Hepatocyte (in vitro differentiated cells): ENCODE measurements around the gene ANKRD29. TPM values are rescaled to one million over a fixed set of nuclear protein-coding genes. Genes with fewer than 3 reads are reported as not detected.

ENCODE experiments used
- DNase-seq: peaks from one replicate; pipeline ENCODE4 v3.0.0-alpha.2; 2016; ENCODE audit warnings: low spot score
- H2AFZ ChIP-seq: fragments of 200-600 bp; sonication (generic); 2 replicates; pipeline ENCODE4 v1.6.0; 2016; ENCODE audit warnings: antibody characterized with exemption, mild to moderate bottlenecking
- H3K27ac ChIP-seq: fragments of 200-600 bp; sonication (generic); 2 replicates; pipeline ENCODE4 v1.5.1; 2016; ENCODE audit warnings: mild to moderate bottlenecking
- H3K27me3 ChIP-seq: fragments of 200-600 bp; sonication (generic); 2 replicates; pipeline ENCODE4 v1.6.1; 2016
- H3K36me3 ChIP-seq: fragments of 200-600 bp; sonication (generic); replicated peaks from 2 replicates; pipeline ENCODE4 v1.5.1; 2016; ENCODE audit warnings: low read depth; ENCODE audit not compliant: insufficient read depth
- H3K4me1 ChIP-seq: fragments of 200-600 bp; sonication (generic); 2 replicates; pipeline ENCODE4 v1.5.1; 2016; ENCODE audit warnings: mild to moderate bottlenecking, moderate library complexity; ENCODE audit not compliant: insufficient read depth
- H3K4me2 ChIP-seq: fragments of 200-600 bp; sonication (generic); 2 replicates; pipeline ENCODE4 v1.6.0; 2016
- H3K4me3 ChIP-seq: fragments of 200-600 bp; sonication (generic); 2 replicates; pipeline ENCODE4 v1.5.1; 2016; ENCODE audit warnings: mild to moderate bottlenecking
- H3K79me2 ChIP-seq: fragments of 200-600 bp; sonication (generic); 2 replicates; pipeline ENCODE4 v1.6.0; 2017; ENCODE audit warnings: mild to moderate bottlenecking
- H3K9me2 ChIP-seq: fragments of 200-600 bp; sonication (generic); replicated peaks from 2 replicates; pipeline ENCODE4 v1.6.0; 2017; ENCODE audit warnings: mild to moderate bottlenecking; ENCODE audit not compliant: insufficient read depth
- H3K9me3 ChIP-seq: fragments of 200-600 bp; sonication (generic); 2 replicates; pipeline ENCODE4 v1.5.1; 2016; ENCODE audit warnings: low read depth, mild to moderate bottlenecking
- H4K20me1 ChIP-seq: fragments of 200-600 bp; sonication (generic); 2 replicates; pipeline ENCODE4 v1.6.0; 2016; ENCODE audit warnings: mild to moderate bottlenecking; ENCODE audit not compliant: insufficient read depth, poor library complexity, severe bottlenecking
- EZH2 ChIP-seq: fragments of 200-600 bp; sonication (generic); IDR thresholded peaks from 2 replicates; pipeline ENCODE4 v1.6.1; 2016; ENCODE audit warnings: antibody characterized with exemption, mild to moderate bottlenecking, borderline replicate concordance
- EZH2phosphoT487 ChIP-seq: fragments of 200-600 bp; sonication (generic); IDR thresholded peaks from one replicate; pipeline ENCODE4 v1.6.1; 2018; ENCODE audit warnings: antibody characterized with exemption, mild to moderate bottlenecking, low read depth, moderate library complexity; ENCODE audit not compliant: unreplicated experiment, severe bottlenecking
- WGBS: methylation state at CpG from one replicate; pipeline ENCODE4 v1.1.6; 2016; ENCODE audit warnings: low lambda C conversion rate; ENCODE audit errors: missing lambda C conversion rate; 5-methylcytosine and 5-hydroxymethylcytosine counted together
- polyA plus RNA-seq: library from polyadenylated mRNA; unstranded; fragments of >200 nt; fragmentation: Nextera tagmentation; extraction: Ambion mirVana; gene quantifications from 2 replicates; pipeline ENCODE4 v1.2.1, GENCODE V29; 2016
- total RNA-seq: library from RNA; depleted of rRNA; stranded (reverse); fragments of >200 nt; gene quantifications from 2 replicates; pipeline ENCODE4 v1.2.3, GENCODE V29; 2014
- TF ChIP-seq, protein P1 (sequence below): fragments of 200-600 bp; sonication (generic); IDR thresholded peaks from 2 replicates; pipeline ENCODE4 v1.5.1; 2016; ENCODE audit warnings: antibody characterized with exemption, mild to moderate bottlenecking; ENCODE audit not compliant: poor library complexity

ANKRD29 gene
- total and polyA plus RNA-seq, 2 experiments from 2014 or later = 7.7 to 12.1 TPM

DNA sequence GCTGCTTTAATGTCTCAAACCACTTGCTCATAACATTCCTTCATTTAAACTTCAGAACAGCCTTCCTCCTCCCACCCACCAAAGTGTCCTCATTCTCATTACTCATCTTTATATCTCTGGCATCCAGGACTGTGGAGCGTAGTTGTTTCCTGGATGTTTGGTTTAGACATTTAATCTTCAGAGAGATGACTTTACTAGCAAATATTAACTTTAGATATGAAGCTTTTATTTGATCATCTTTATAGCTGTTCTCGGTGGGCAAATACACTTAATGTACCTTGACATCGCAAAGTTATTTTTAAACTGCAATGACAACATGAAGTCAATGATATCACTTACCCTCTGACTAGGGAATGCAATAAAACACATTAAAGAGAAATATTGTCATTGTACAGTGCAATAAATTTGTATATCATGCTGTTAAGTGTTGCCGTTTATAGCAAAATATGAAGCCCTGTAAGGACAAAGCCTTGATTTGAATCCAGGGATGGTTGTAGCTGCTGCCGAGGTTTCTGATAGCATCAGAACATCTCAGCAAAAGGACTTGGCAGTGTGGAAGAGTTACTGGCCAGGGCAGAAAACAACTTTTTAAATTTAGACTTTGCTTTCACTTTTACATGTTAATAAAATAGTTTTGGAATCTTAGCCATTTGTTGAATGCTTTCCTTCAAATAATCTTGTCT lies 21.9 kb upstream of the ANKRD29 start:
- Histone ChIP-seq H3K79me2 (no peaks in the 10 kb centered on the region), H3K4me3 (no peak overlapping the region), H2AFZ (no peak overlapping the region), H3K27ac (peak overlapping the region; percentile 42), H3K9me3 (no peaks in the 10 kb centered on the region), H3K9me2 (no peaks in the 10 kb centered on the region), H4K20me1 (no peaks in the 10 kb centered on the region), H3K36me3 (no peaks in the 10 kb centered on the region), H3K4me1 (peaks cover 8% of the 10 kb centered on the region), H3K4me2 (peak overlapping the region; percentile 41), H3K27me3 (peaks cover 10% of the 10 kb centered on the region)
- no peak for DNase-seq
- no peak for TF ChIP-seq EZH2phosphoT487
- TF ChIP-seq, protein P1, sequence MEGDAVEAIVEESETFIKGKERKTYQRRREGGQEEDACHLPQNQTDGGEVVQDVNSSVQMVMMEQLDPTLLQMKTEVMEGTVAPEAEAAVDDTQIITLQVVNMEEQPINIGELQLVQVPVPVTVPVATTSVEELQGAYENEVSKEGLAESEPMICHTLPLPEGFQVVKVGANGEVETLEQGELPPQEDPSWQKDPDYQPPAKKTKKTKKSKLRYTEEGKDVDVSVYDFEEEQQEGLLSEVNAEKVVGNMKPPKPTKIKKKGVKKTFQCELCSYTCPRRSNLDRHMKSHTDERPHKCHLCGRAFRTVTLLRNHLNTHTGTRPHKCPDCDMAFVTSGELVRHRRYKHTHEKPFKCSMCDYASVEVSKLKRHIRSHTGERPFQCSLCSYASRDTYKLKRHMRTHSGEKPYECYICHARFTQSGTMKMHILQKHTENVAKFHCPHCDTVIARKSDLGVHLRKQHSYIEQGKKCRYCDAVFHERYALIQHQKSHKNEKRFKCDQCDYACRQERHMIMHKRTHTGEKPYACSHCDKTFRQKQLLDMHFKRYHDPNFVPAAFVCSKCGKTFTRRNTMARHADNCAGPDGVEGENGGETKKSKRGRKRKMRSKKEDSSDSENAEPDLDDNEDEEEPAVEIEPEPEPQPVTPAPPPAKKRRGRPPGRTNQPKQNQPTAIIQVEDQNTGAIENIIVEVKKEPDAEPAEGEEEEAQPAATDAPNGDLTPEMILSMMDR = no peak
- no peak for TF ChIP-seq EZH2
- WGBS = 27% methylated on average over 5 of the region's 5 CpGs

- Histone ChIP-seq H3K4me2 (no peak overlapping the region), H4K20me1 (no peaks in the 10 kb centered on the region), H3K4me3 (no peak overlapping the region), H2AFZ (no peak overlapping the region), H3K79me2 (no peaks in the 10 kb centered on the region), H3K9me3 (no peaks in the 10 kb centered on the region), H3K4me1 (peaks cover 3% of the 10 kb centered on the region), H3K36me3 (no peaks in the 10 kb centered on the region), H3K27ac (peak overlapping the region; percentile 42), H3K9me2 (no peaks in the 10 kb centered on the region), H3K27me3 (peaks cover 5% of the 10 kb centered on the region)
- TF ChIP-seq EZH2phosphoT487 (no peak), EZH2 (no peak)
- TF ChIP-seq, protein P1 = no peak
- no peak for DNase-seq
- 71% methylated on average over 3 of the region's 3 CpGs for WGBS
Measured at GRCh38 chr18:23683671-23684070, 21.0 kb upstream of the ANKRD29 start.

DNA sequence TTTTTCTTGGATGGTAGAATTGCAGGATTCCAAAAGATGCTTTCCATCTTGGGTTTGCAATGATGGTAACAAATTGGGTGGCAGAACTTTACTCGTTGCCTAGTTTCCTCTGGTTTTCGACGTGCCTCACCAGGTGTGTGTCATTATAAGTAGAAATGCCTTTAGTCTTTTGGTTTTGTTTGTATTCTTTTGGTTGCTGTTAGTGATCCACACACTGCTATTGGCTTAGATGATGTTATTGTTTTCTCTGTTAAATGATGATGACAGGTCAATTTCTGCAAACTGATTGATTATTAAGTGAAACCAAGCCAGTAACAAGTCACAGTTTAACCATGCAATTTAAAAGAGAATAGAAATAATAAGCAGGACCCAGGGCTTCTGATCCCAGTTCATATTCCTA lies 20.4 kb upstream of the ANKRD29 start:
- H3K4me2 ChIP-seq = no peak overlapping the region
- peaks cover under 1% of the 10 kb centered on the region for H3K27me3 ChIP-seq

More for the DNA sequence above, 20.4 kb upstream of the ANKRD29 start:
- Histone ChIP-seq H2AFZ (no peak overlapping the region), H3K4me3 (no peak overlapping the region), H3K9me3 (no peaks in the 10 kb centered on the region), H3K4me1 (peaks cover 3% of the 10 kb centered on the region), H4K20me1 (no peaks in the 10 kb centered on the region), H3K79me2 (no peaks in the 10 kb centered on the region), H3K9me2 (no peaks in the 10 kb centered on the region), H3K36me3 (no peaks in the 10 kb centered on the region), H3K27ac (no peak overlapping the region)
- TF ChIP-seq, protein P1 = no peak
- TF ChIP-seq EZH2phosphoT487 = no peak
- no peak for TF ChIP-seq EZH2
- WGBS = 91% methylated on average over 3 of the region's 3 CpGs
- no peak for DNase-seq
